ENCODE data around the gene TSPO. TPM values are rescaled to one million over a fixed set of nuclear protein-coding genes. Genes with fewer than 3 reads are reported as not detected.

Gene TSPO
- total and polyA plus RNA-seq, 2 of the 13 experiments (the other 11 are each of a cell fraction or from before 2014, with no cell fraction given) = 0.46 to 1.4 TPM

- Histone ChIP-seq H3K36me3 (replicated peaks in 1 of 2; ENCODE audit: control insufficient read depth in 1 of 2, insufficient read depth in 2 of 2, low read length in 2 of 2) (no peaks in the 10 kb centered on the region), H3K4me3 (replicated peaks in 1 of 3; ENCODE audit: insufficient read depth in 1 of 3, low read depth in 2 of 3, low read length in 3 of 3) (peak overlapping the region in 1 of 3 experiments; percentile 74; a peak in 1 of 6 replicates), H3K4me1 (ENCODE audit: insufficient read depth, low read length) (peaks cover 48% of the 10 kb centered on the region), H3K4me2 (ENCODE audit: low read depth, low read length) (no peak overlapping the region), H3K27ac (ENCODE audit: extremely low read length, insufficient read depth, low read length) (no peak overlapping the region), H3K79me2 (ENCODE audit: insufficient read depth, low read length) (no peaks in the 10 kb centered on the region), H3K9ac (ENCODE audit: insufficient read depth, low read depth, low read length) (no peak overlapping the region), H2AFZ (ENCODE audit: low read length) (no peak overlapping the region), H3K9me3 (ENCODE audit: low read length) (no peaks in the 10 kb centered on the region), H3K27me3 (ENCODE audit: control insufficient read depth in 1 of 2, insufficient read depth in 2 of 2, low read length in 2 of 2) (peaks cover 5 to 36% of the 10 kb centered on the region in 2 experiments; a peak in 4 of 5 replicates), H4K20me1 (ENCODE audit: insufficient read depth, low read length) (no peaks in the 10 kb centered on the region)
- 32% methylated on average over 5 of the region's 5 CpGs for WGBS (ENCODE audit: low lambda C conversion rate)
- ChIA-PET POLR2A (interaction anchor here (1.3 kb wide), 1 partner anchor 15 kb away, joined by 3 read pairs; no protein-coding TSS in a partner anchor), CTCF (ENCODE audit: low intra/inter-chr PET ratio, low total read pairs) (no interaction called here)
- in situ Hi-C loops (cut with HindIII; ENCODE audit: extremely low pct_ligation_motif_present, low pct_unique_long_range_greater_than_20kb) (no loop called here), intact Hi-C loops (cut with micrococcal nuclease; ENCODE audit: unreplicated experiment) (loop anchor here (5.0 kb wide), 1 partner anchor 33 kb away; the partner anchor contains the start of gene MCAT)
- FAIRE-seq (no peak), DNase-seq (ENCODE audit: low spot score) (no peak), ATAC-seq (no peak)
- BruUV-seq (replicated peaks) = no TSS peak
- TF ChIP-seq ZNF629 (CRISPR knock-in tag; conservative IDR thresholded peaks at IDR 0.05) = peak; percentile 67
- TF ChIP-seq SP5 (CRISPR knock-in tag; IDR thresholded peaks at IDR 0.05; ENCODE audit: borderline replicate concordance, low read depth) = 0 out of 2 replicates have a peak, but pooled peaks have one; percentile 7
- TF ChIP-seq ZNF281 (CRISPR knock-in tag; IDR thresholded peaks at IDR 0.05; ENCODE audit: borderline replicate concordance) = 0 out of 2 replicates have a peak, but pooled peaks have one; percentile 20
- no peak for TF ChIP-seq SSRP1 (CRISPR knock-in tag; IDR thresholded peaks at IDR 0.05)
- no peak for TF ChIP-seq HMGXB4 (CRISPR knock-in tag; IDR thresholded peaks at IDR 0.05; ENCODE audit: borderline replicate concordance in 1 of 2, low read depth in 1 of 2)
- no peak for TF ChIP-seq GPN1 (CRISPR knock-in tag; IDR thresholded peaks at IDR 0.05; ENCODE audit: borderline replicate concordance)
Measured at GRCh38 chr22:43109511-43109910, 41.8 kb upstream of the TSPO start.

Measured in HepG2 (cell line).